Measurements from ENCODE around the gene CA10.

DNA sequence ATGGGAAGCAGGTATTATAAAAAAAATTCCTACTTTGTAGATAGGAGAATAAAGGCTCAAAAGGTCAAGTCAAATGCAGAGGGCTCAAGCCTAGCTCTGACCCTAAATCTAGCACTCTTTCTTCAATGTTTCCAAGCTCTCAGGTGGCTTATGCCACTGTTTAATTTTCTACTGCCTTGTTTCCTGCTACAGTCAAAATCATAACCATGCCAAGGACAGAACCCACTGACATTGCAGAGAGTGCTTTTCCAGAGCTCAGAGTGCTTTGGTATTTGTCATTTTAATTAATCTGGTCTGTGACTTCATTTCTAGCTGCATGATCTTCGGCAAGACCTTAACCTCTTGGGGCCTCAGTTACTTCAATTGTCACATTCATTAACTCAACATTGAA lies 344.7 kb downstream of the CA10 start:
- no peak for TF ChIP-seq SUZ12 (IDR thresholded peaks at IDR 0.05; ENCODE audit: extremely low read depth, insufficient read depth, insufficient read length)
- no peak for TF ChIP-seq ZNF274 (IDR thresholded peaks at IDR 0.05; ENCODE audit: low read depth, low read length)
- TF ChIP-seq YY1 (IDR thresholded peaks at IDR 0.05; ENCODE audit: insufficient read depth, insufficient read length) = no peak
